Esophagus muscularis mucosa (tissue), 4 donors: ENCODE data around the gene GEMIN5. TPM values are rescaled to one million over a fixed set of nuclear protein-coding genes. Genes with fewer than 3 reads are reported as not detected.
"Not testable (repeated sequence)": the region's sequence is repeated elsewhere in the genome, so short reads cannot be mapped to it uniquely, and the experiment has no call there.

Experiments
- DNase-seq: peaks from one replicate; pipeline ENCODE4 v3.0.0-alpha.2; 2017; ENCODE audit errors: extremely low spot score
- H3K27ac ChIP-seq, 4 donors: fragments of 200-600 bp; sonication (generic); replicated peaks in 1 of 4; 1 replicate in 3 of 4; 2 replicates in 1 of 4; pipeline ENCODE4 v1.5.1; 2016 to 2019; ENCODE audit warnings: mild to moderate bottlenecking in 1 of 4
- H3K27me3 ChIP-seq, 4 donors: fragments of 200-600 bp; sonication (generic); one replicate each; pipeline versions ENCODE4 v1.5.1 to v1.6.0; 2016 to 2019
- H3K36me3 ChIP-seq, 4 donors: fragments of 200-600 bp; sonication (generic); one replicate each; pipeline ENCODE4 v1.5.1; 2016 to 2019
- H3K4me1 ChIP-seq, 4 donors: fragments of 200-600 bp; sonication (generic); one replicate each; pipeline ENCODE4 v1.5.1; 2016 to 2019
- H3K4me3 ChIP-seq, 4 donors: fragments of 200-600 bp; sonication (generic); 1 replicate in 2 of 4; 2 replicates in 2 of 4; pipeline ENCODE4 v1.5.1; 2016 to 2019; ENCODE audit warnings: mild to moderate bottlenecking in 4 of 4, moderate library complexity in 1 of 4
- H3K9me3 ChIP-seq, 4 donors: fragments of 200-600 bp; sonication (generic); 1 replicate in 3 of 4; 2 replicates in 1 of 4; pipeline ENCODE4 v1.5.1; 2016 to 2019
- CTCF ChIP-seq, 3 experiments: fragments of 200-600 bp in 2 of 3; fragments of 450-650 bp in 1 of 3; sonication (generic) in 2 of 3; IDR thresholded peaks; one replicate each; pipeline ENCODE4 v1.5.1; 2017 to 2019; ENCODE audit warnings: antibody characterized with exemption in 3 of 3, mild to moderate bottlenecking in 2 of 3, moderate library complexity in 1 of 3
- EP300 ChIP-seq: sonication (generic); formaldehyde crosslinking; IDR thresholded peaks from one replicate; pipeline ENCODE4 v1.6.1; 2017; ENCODE audit warnings: antibody characterized with exemption
- POLR2A ChIP-seq: fragments of 450-650 bp; IDR thresholded peaks from one replicate; pipeline ENCODE4 v1.6.1; 2017; ENCODE audit warnings: antibody characterized with exemption, moderate library complexity, mild to moderate bottlenecking, low read depth
- POLR2AphosphoS5 ChIP-seq, 2 donors: sonication (generic); formaldehyde crosslinking; IDR thresholded peaks; one replicate each; pipeline ENCODE4 v1.6.1; 2017; ENCODE audit warnings: antibody characterized with exemption in 2 of 2
- WGBS: methylation state at CpG from one replicate; pipeline ENCODE4 v1.1.5; 2018; 5-methylcytosine and 5-hydroxymethylcytosine counted together
- intact Hi-C: fragments of 100-400 bp; cut with DNase I; formaldehyde crosslinking; loops from one replicate; pipeline ENCODE4 v1.15.1; 2023
- total RNA-seq, 4 donors: library from RNA; depleted of rRNA; stranded (reverse); fragments of >200 nt; gene quantifications; one replicate each; pipeline versions ENCODE4 v1.1.0 to v1.2.1, GENCODE V29; 2016

Gene GEMIN5
- 10 to 100 TPM; 14.1 to 20.4 (median 17.3) TPM for total RNA-seq

- H3K27ac ChIP-seq, result peak within 1 kb of the TSS; percentile 72 to 82 (median 77)
- WGBS, result under 1% methylated on average over 49 of the region's 61 CpGs
- TF ChIP-seq POLR2A (no peak), EP300 (no peak), POLR2AphosphoS5 (IDR thresholded peaks at IDR 0.05) (peak; percentile 83 to 90), CTCF (IDR thresholded peaks at IDR 0.05) (peak in 1 of 3 experiments; percentile 12)
- DNase-seq, result peak; percentile 92
- H3K9me3 ChIP-seq, result no peaks in the 10 kb centered on the region
- peaks cover 0 to 5% (median 0%) of the 10 kb centered on the region in 4 donors for H3K27me3 ChIP-seq
- peaks cover 28 to 45% (median 43%) of the 10 kb centered on the region in 4 donors for H3K4me1 ChIP-seq
- H3K4me3 ChIP-seq, result peak within 1 kb of the TSS; percentile 75 to 90 (median 84)
- H3K36me3 ChIP-seq, result peaks cover 0 to 26% (median 12%) of the 10 kb centered on the region in 4 donors
- intact Hi-C loops, result no loop called here
Observed at GRCh38 chr5:154937718-154938466, at the start of gene GEMIN5. Gene GEMIN5, minus strand, starts transcription at chr5:154938211. Its CDS starts 78 bp downstream, at chr5:154938133.

GRCh38 chr5:154986151-154986550 lies 48.1 kb upstream of the GEMIN5 start:
- TF ChIP-seq CTCF (IDR thresholded peaks at IDR 0.05), result no peak
- no peak for TF ChIP-seq POLR2A
- no peak for TF ChIP-seq POLR2AphosphoS5 (IDR thresholded peaks at IDR 0.05)
- TF ChIP-seq EP300, result no peak
- Histone ChIP-seq H3K9me3 (no peaks in the 10 kb centered on the region), H3K4me3 (no peak overlapping the region), H3K4me1 (no peaks in the 10 kb centered on the region), H3K27me3 (peaks cover 0 to 2% (median 0%) of the 10 kb centered on the region in 4 donors), H3K27ac (no peak overlapping the region), H3K36me3 (no peaks in the 10 kb centered on the region)
- intact Hi-C loops, result no loop called here
- WGBS, result 75% methylated on average over 4 of the region's 4 CpGs
- no peak for DNase-seq

GRCh38 chr5:154984946-154985516 lies 47.0 kb upstream of the GEMIN5 start:
- TF ChIP-seq CTCF (IDR thresholded peaks at IDR 0.05) (no peak), POLR2A (no peak), POLR2AphosphoS5 (IDR thresholded peaks at IDR 0.05) (no peak), EP300 (no peak)
- H3K9me3 ChIP-seq, result no peaks in the 10 kb centered on the region
- no peaks in the 10 kb centered on the region for H3K4me1 ChIP-seq
- H3K27me3 ChIP-seq, result no peaks in the 10 kb centered on the region
- no peak overlapping the region for H3K27ac ChIP-seq
- H3K4me3 ChIP-seq, result no peak overlapping the region
- 75% methylated on average over 8 of the region's 8 CpGs for WGBS
- intact Hi-C loops, result no loop called here
- DNase-seq, result no peak
- no peaks in the 10 kb centered on the region for H3K36me3 ChIP-seq

GRCh38 chr5:154978294-154978693 lies 40.3 kb upstream of the GEMIN5 start:
- H3K27ac ChIP-seq, H3K9me3 ChIP-seq, H3K4me1 ChIP-seq, intact Hi-C loops, DNase-seq, H3K4me3 ChIP-seq, H3K27me3 ChIP-seq: not testable (repeated sequence)
- WGBS, result 88% methylated on average over 2 of the region's 2 CpGs
- H3K36me3 ChIP-seq, result peaks cover 0 to 11% (median 0%) of the 10 kb centered on the region in 4 donors

- 71% methylated on average over 1 of the region's 1 CpG for WGBS
- no peak for TF ChIP-seq CTCF (IDR thresholded peaks at IDR 0.05)
- TF ChIP-seq POLR2A, result no peak
- TF ChIP-seq EP300, result no peak
- no peak for TF ChIP-seq POLR2AphosphoS5 (IDR thresholded peaks at IDR 0.05)
- peaks cover 0 to 11% (median 0%) of the 10 kb centered on the region in 4 donors for H3K36me3 ChIP-seq
- no peak for DNase-seq
- intact Hi-C loops, result no loop called here
- H3K4me1 ChIP-seq, result no peaks in the 10 kb centered on the region
- H3K9me3 ChIP-seq, result no peaks in the 10 kb centered on the region
- H3K27ac ChIP-seq, result no peak overlapping the region
- no peak overlapping the region for H3K4me3 ChIP-seq
- no peaks in the 10 kb centered on the region for H3K27me3 ChIP-seq
Observed at GRCh38 chr5:154977409-154977808, 39.4 kb upstream of the GEMIN5 start.

- H3K4me3 ChIP-seq, DNase-seq, H3K4me1 ChIP-seq, intact Hi-C loops, H3K27me3 ChIP-seq, H3K9me3 ChIP-seq, H3K27ac ChIP-seq: not testable (repeated sequence)
- peaks cover 0 to 11% (median 0%) of the 10 kb centered on the region in 4 donors for H3K36me3 ChIP-seq
- WGBS, result 98% methylated on average over 9 of the region's 9 CpGs
Observed at GRCh38 chr5:154976082-154976481, 38.1 kb upstream of the GEMIN5 start.
